HG02678 (cell line): Measurements from ENCODE around the gene EBF4.
"Not testable (repeated sequence)": the region's sequence is repeated elsewhere in the genome, so short reads cannot be mapped to it uniquely, and the experiment has no call there.

Experiments
- ATAC-seq: cut with Tn5 transposase; IDR thresholded peaks from one replicate; pipeline ENCODE4 v1.9.1; 2021; ENCODE audit warnings: mild to moderate bottlenecking, moderate library complexity; ENCODE audit not compliant: unreplicated experiment

EBF4 gene

GRCh38 chr20:2755451-2756055, 63.0 kb downstream of the EBF4 start:
- no peak for ATAC-seq

- ATAC-seq = no peak
These were observed 63.6 kb downstream of the EBF4 start for GRCh38 chr20:2756056-2756611.

- ATAC-seq = no peak
These were observed 64.4 kb downstream of the EBF4 start for GRCh38 chr20:2757001-2757400.

GRCh38 chr20:2757969-2758368, 65.4 kb downstream of the EBF4 start:
- ATAC-seq = no peak

- no peak for ATAC-seq
These were observed 66.6 kb downstream of the EBF4 start for GRCh38 chr20:2759143-2759542.

GRCh38 chr20:2759603-2760296, 67.2 kb downstream of the EBF4 start:
- ATAC-seq = no peak

GRCh38 chr20:2760297-2760951, 67.8 kb downstream of the EBF4 start:
- no peak for ATAC-seq

GRCh38 chr20:2760952-2761305, 68.3 kb downstream of the EBF4 start:
- ATAC-seq = no peak

- no peak for ATAC-seq
These were observed 69.3 kb downstream of the EBF4 start for GRCh38 chr20:2761885-2762284.

- no peak for ATAC-seq
These were observed 70.1 kb downstream of the EBF4 start for GRCh38 chr20:2762578-2763131.

- no peak for ATAC-seq
These were observed 70.6 kb downstream of the EBF4 start for GRCh38 chr20:2763186-2763585.

GRCh38 chr20:2767768-2768631, 75.4 kb downstream of the EBF4 start:
- no peak for ATAC-seq

GRCh38 chr20:2768632-2769015, 76.0 kb downstream of the EBF4 start:
- no peak for ATAC-seq

- ATAC-seq = not testable (repeated sequence)
These were observed 77.5 kb downstream of the EBF4 start for GRCh38 chr20:2770091-2770490.

- ATAC-seq = no peak
These were observed 79.1 kb downstream of the EBF4 start for GRCh38 chr20:2771631-2772080.

GRCh38 chr20:2773812-2774211, 81.2 kb downstream of the EBF4 start:
- no peak for ATAC-seq

GRCh38 chr20:2775139-2775538, 82.6 kb downstream of the EBF4 start:
- ATAC-seq = no peak

- no peak for ATAC-seq
These were observed 86.2 kb downstream of the EBF4 start for GRCh38 chr20:2778602-2779321.

GRCh38 chr20:2780948-2781347, 88.4 kb downstream of the EBF4 start:
- no peak for ATAC-seq

GRCh38 chr20:2783908-2784566, 91.5 kb downstream of the EBF4 start:
- no peak for ATAC-seq
